ENCODE measurements around the gene CDKN2B-AS1. TPM values are rescaled to one million over a fixed set of nuclear protein-coding genes. Genes with fewer than 3 reads are reported as not detected.
"Not testable (repeated sequence)": the region's sequence is repeated elsewhere in the genome, so short reads cannot be mapped to it uniquely, and the experiment has no call there.

The CDKN2B-AS1 gene
- total RNA-seq (ENCODE audit: low replicate concordance): 0.58 and 1.5 TPM in 2 replicates
- long read RNA-seq, partial matches to known transcripts: 0 of 4 reads
- long read RNA-seq, other reads (novel, unspliced or antisense): 4 of 4 reads

GRCh38 chr9:21994556-21995005, at the start of gene CDKN2B-AS1:
Gene CDKN2B-AS1 (plus strand): TSS chr9:21994791.
- Mint-ChIP-seq H3K4me1 (ENCODE audit: unreplicated experiment) (no peaks in the 10 kb centered on the region), H3K9me3 (no peaks in the 10 kb centered on the region), H3K4me3 (peak within 1 kb of the TSS; percentile 95), H3K27me3 (peaks cover 84% of the 10 kb centered on the region), H3K27ac (peak within 1 kb of the TSS; percentile 91), H3K36me3 (no peaks in the 10 kb centered on the region)
- no peak for DNase-seq (ENCODE audit: extremely low spot score, unreplicated experiment)
- TF ChIP-seq, protein P1, sequence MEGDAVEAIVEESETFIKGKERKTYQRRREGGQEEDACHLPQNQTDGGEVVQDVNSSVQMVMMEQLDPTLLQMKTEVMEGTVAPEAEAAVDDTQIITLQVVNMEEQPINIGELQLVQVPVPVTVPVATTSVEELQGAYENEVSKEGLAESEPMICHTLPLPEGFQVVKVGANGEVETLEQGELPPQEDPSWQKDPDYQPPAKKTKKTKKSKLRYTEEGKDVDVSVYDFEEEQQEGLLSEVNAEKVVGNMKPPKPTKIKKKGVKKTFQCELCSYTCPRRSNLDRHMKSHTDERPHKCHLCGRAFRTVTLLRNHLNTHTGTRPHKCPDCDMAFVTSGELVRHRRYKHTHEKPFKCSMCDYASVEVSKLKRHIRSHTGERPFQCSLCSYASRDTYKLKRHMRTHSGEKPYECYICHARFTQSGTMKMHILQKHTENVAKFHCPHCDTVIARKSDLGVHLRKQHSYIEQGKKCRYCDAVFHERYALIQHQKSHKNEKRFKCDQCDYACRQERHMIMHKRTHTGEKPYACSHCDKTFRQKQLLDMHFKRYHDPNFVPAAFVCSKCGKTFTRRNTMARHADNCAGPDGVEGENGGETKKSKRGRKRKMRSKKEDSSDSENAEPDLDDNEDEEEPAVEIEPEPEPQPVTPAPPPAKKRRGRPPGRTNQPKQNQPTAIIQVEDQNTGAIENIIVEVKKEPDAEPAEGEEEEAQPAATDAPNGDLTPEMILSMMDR (conservative IDR thresholded peaks at IDR 0.05): no peak

DNA sequence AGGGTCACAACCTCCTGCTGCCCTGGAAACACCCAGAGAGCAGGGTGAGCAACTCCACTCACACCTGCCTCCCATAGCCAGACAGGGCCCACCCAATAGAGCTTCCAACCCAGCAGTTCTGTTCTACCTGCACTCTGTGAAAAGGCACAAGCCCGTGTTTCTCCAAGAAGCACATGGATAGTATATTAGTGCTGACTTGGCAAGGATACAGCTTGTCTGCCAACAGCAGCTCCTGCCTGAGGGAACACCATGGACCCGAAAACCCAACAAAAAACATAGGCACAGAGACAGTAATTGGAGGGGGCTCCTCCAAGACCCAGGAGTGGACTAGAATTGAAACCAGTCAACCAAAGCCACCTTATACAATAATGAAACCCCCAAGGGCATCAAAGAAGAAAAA, 49.0 kb upstream of the CDKN2B-AS1 start:
- H3K9me3 Mint-ChIP-seq: no peaks in the 10 kb centered on the region
- TF ChIP-seq, protein P1 (conservative IDR thresholded peaks at IDR 0.05): no peak
- no peak overlapping the region for H3K27ac Mint-ChIP-seq
- peaks cover 8% of the 10 kb centered on the region for H3K27me3 Mint-ChIP-seq
- H3K36me3 Mint-ChIP-seq: no peaks in the 10 kb centered on the region
- no peaks in the 10 kb centered on the region for H3K4me1 Mint-ChIP-seq (ENCODE audit: unreplicated experiment)
- no peak overlapping the region for H3K4me3 Mint-ChIP-seq
- no peak for DNase-seq (ENCODE audit: extremely low spot score, unreplicated experiment)

GRCh38 chr9:21958833-21959232, 35.8 kb upstream of the CDKN2B-AS1 start:
- DNase-seq (ENCODE audit: extremely low spot score, unreplicated experiment): no peak
- Mint-ChIP-seq H3K27ac (no peak overlapping the region), H3K9me3 (peaks cover 5% of the 10 kb centered on the region), H3K4me3 (no peak overlapping the region), H3K36me3 (no peaks in the 10 kb centered on the region), H3K27me3 (peaks cover 53% of the 10 kb centered on the region), H3K4me1 (ENCODE audit: unreplicated experiment) (no peaks in the 10 kb centered on the region)
- TF ChIP-seq, protein P1 (conservative IDR thresholded peaks at IDR 0.05): no peak

DNA sequence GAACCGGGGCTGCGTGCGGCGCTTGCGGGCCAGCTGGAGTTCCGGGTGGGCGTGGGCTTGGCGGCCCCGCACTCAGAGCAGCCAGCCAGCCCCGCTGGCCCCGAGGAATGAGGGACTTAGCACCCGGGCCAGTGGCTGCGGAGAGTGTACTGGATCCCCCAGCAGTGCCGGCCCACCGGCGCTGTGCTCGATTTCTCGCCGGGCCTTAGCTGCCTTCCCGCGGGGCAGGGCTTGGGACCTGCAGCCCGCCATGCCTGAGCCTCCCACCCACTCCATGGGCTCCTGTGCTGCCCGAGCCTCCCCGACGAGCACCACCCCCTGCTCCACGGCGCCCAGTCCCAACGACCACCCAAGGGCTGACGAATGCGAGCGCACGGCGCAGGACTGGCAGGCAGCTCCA, 35.3 kb upstream of the CDKN2B-AS1 start:
- H3K36me3 Mint-ChIP-seq; H3K27ac Mint-ChIP-seq; DNase-seq (ENCODE audit: extremely low spot score, unreplicated experiment); H3K4me3 Mint-ChIP-seq; H3K9me3 Mint-ChIP-seq; H3K4me1 Mint-ChIP-seq (ENCODE audit: unreplicated experiment): not testable (repeated sequence)
- H3K27me3 Mint-ChIP-seq: peaks cover 55% of the 10 kb centered on the region

DNA sequence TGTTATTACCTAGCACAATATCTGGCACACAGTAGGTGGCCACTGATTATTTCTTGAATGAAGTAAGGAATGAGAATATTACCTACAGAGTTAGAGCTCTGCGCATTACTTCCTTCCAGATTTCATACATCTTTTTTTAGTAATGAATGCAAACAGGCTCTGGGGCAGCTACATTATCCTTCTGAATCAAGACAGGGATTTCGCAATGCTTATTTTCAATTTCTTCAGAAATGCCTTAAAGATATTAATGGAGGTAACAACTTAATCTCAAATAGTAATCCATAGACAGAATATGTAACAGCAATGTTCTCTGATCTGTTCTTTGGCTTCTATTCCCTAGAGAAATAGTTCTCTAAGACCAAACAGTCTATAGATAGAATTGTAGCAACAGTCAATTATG, 33.0 kb upstream of the CDKN2B-AS1 start:
- Mint-ChIP-seq H3K4me1 (ENCODE audit: unreplicated experiment) (no peaks in the 10 kb centered on the region), H3K27me3 (peaks cover 77% of the 10 kb centered on the region), H3K9me3 (peaks cover 5% of the 10 kb centered on the region), H3K36me3 (no peaks in the 10 kb centered on the region), H3K4me3 (no peak overlapping the region), H3K27ac (no peak overlapping the region)
- DNase-seq (ENCODE audit: extremely low spot score, unreplicated experiment): no peak
- TF ChIP-seq, protein P1 (conservative IDR thresholded peaks at IDR 0.05): no peak

GRCh38 chr9:21964925-21965385, 29.6 kb upstream of the CDKN2B-AS1 start:
- DNase-seq (ENCODE audit: extremely low spot score, unreplicated experiment): no peak
- TF ChIP-seq, protein P1 (conservative IDR thresholded peaks at IDR 0.05): no peak

More at GRCh38 chr9:21964925-21965385, 29.6 kb upstream of the CDKN2B-AS1 start:
- Mint-ChIP-seq H3K4me3 (peak overlapping the region; percentile 81), H3K4me1 (ENCODE audit: unreplicated experiment) (peaks cover 5% of the 10 kb centered on the region), H3K27me3 (peaks cover 96% of the 10 kb centered on the region), H3K27ac (peak overlapping the region; percentile 86), H3K36me3 (peaks cover 2% of the 10 kb centered on the region), H3K9me3 (peaks cover 5% of the 10 kb centered on the region)

All from type B pancreatic cell (in vitro differentiated cells).